ENCODE measurements around the gene VAMP8. TPM values are rescaled to one million over a fixed set of nuclear protein-coding genes. Genes with fewer than 3 reads are reported as not detected.

The VAMP8 gene
- total and polyA plus RNA-seq, 2 experiments from 2014 or later: 1.2 to 1.7 TPM

- Histone ChIP-seq H3K4me2 (ENCODE audit: unreplicated experiment) (no peak overlapping the region), H3K36me3 (ENCODE audit: low read depth) (peaks cover 55% of the 10 kb centered on the region)
- 88 to 91% methylated on average over 5 of the region's 5 CpGs for WGBS, 2 experiments (ENCODE audit: low coverage in 1 of 2, low lambda C conversion rate in 2 of 2, missing lambda C conversion rate in 2 of 2)
These were observed 31.6 kb upstream of the VAMP8 start for GRCh38 chr2:85545780-85546240.

GRCh38 chr2:85547089-85547858, 30.1 kb upstream of the VAMP8 start:
- in situ Hi-C loops (cut with MboI): loop anchor here (5.0 kb wide), 1 partner anchor 125 kb away; no protein-coding TSS in a partner anchor
- Histone ChIP-seq H3K79me2 (ENCODE audit: insufficient read depth) (peaks cover 27% of the 10 kb centered on the region), H3K9me2 (ENCODE audit: insufficient read depth) (no peaks in the 10 kb centered on the region), H3F3A (ENCODE audit: insufficient read depth) (peaks cover 93% of the 10 kb centered on the region), H3K4me2 (ENCODE audit: unreplicated experiment) (no peak overlapping the region), H3K36me3 (ENCODE audit: low read depth) (peaks cover 50% of the 10 kb centered on the region), H4K20me1 (ENCODE audit: insufficient read depth) (0 out of 2 replicates have a peak, but pooled peaks cover 7% of the 10 kb centered on the region), H3K9me3 (ENCODE audit: low read depth) (no peaks in the 10 kb centered on the region), H3K27me3 (replicated peaks; ENCODE audit: insufficient read depth) (no peaks in the 10 kb centered on the region), H2AFZ (no peak overlapping the region), H3K4me1 (ENCODE audit: insufficient read depth) (peaks cover 37% of the 10 kb centered on the region), H3K9ac (no peak overlapping the region), H3K4me3 (no peak overlapping the region), H3K27ac (no peak overlapping the region; the same call in 1 of the 2 replicates)
- DNase-seq: no peak
- 85 to 96% methylated on average over 1 of the region's 1 CpG for WGBS, 2 experiments (ENCODE audit: low coverage in 1 of 2, low lambda C conversion rate in 2 of 2, missing lambda C conversion rate in 2 of 2)
- no peak for TF ChIP-seq EZH2phosphoT487 (IDR thresholded peaks at IDR 0.05; ENCODE audit: insufficient read depth, low read depth)
- no peak for TF ChIP-seq EZH2 (IDR thresholded peaks at IDR 0.05; ENCODE audit: insufficient read depth, poor library complexity, severe bottlenecking)

More at GRCh38 chr2:85545780-85546240, 31.6 kb upstream of the VAMP8 start:
- no peak overlapping the region for H2AFZ ChIP-seq
- H3K9me3 ChIP-seq (ENCODE audit: low read depth): no peaks in the 10 kb centered on the region
- peaks cover 34% of the 10 kb centered on the region for H3K79me2 ChIP-seq (ENCODE audit: insufficient read depth)
- H3K4me3 ChIP-seq: no peak overlapping the region
- in situ Hi-C loops (cut with MboI): loop anchor here (5.0 kb wide), 1 partner anchor 124 kb away; no protein-coding TSS in a partner anchor
- no peak for DNase-seq
- no peaks in the 10 kb centered on the region for H3K9me2 ChIP-seq (ENCODE audit: insufficient read depth)
- H4K20me1 ChIP-seq (ENCODE audit: insufficient read depth): peaks cover 20% of the 10 kb centered on the region
- no peaks in the 10 kb centered on the region for H3K27me3 ChIP-seq (replicated peaks; ENCODE audit: insufficient read depth)
- TF ChIP-seq EZH2 (IDR thresholded peaks at IDR 0.05; ENCODE audit: insufficient read depth, poor library complexity, severe bottlenecking) (no peak), EZH2phosphoT487 (IDR thresholded peaks at IDR 0.05; ENCODE audit: insufficient read depth, low read depth) (no peak)
- no peak overlapping the region for H3K9ac ChIP-seq
- peaks cover 44% of the 10 kb centered on the region for H3K4me1 ChIP-seq (ENCODE audit: insufficient read depth)
- peak overlapping the region; percentile 15 for H3K27ac ChIP-seq
- peaks cover 100% of the 10 kb centered on the region for H3F3A ChIP-seq (ENCODE audit: insufficient read depth)

DNA sequence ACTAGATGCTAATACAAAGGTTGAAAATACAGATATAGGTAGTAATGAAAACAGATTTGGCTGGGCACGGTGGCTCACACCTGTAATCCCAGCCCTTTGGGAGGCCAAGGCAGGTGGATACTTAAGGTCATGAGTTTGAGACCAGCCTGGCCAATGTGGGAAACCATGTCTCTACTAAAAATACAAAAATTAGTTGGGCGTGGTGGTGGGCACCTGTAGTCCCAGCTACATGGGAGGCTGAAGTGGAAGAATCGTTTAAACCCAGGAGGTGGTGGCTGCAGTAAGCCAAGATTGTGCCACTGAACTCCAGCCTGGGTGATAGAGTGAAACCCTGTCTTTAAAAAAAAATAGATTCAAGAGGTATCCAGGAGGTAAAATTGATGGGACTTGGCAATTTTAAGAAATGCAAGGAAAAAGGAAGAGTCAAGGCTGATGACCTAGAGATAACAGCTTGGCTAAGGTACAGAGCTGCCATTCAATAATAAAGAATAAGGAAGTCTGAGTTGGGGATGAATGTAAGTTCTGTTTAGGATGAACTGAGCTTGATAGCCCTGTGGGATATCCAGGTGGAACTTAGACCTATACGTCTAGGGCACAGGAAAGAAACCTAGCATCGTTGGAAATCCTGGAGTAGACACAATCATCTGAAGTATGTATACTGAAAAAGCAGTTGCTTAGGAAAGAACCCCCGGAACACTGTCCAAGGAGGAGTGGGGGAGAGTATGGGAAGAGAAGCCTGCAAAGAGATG, 29.4 kb upstream of the VAMP8 start:
- H3K4me3 ChIP-seq: no peak overlapping the region
- 0 out of 2 replicates have a peak, but pooled peaks cover 3% of the 10 kb centered on the region for H4K20me1 ChIP-seq (ENCODE audit: insufficient read depth)
- H3K9me3 ChIP-seq (ENCODE audit: low read depth): no peaks in the 10 kb centered on the region
- H3K79me2 ChIP-seq (ENCODE audit: insufficient read depth): peaks cover 20% of the 10 kb centered on the region
- H2AFZ ChIP-seq: no peak overlapping the region
- DNase-seq: no peak
- 61 to 63% methylated on average over 6 of the region's 6 CpGs for WGBS, 2 experiments (ENCODE audit: low coverage in 1 of 2, low lambda C conversion rate in 2 of 2, missing lambda C conversion rate in 2 of 2)
- H3K4me2 ChIP-seq (ENCODE audit: unreplicated experiment): no peak overlapping the region
- TF ChIP-seq EZH2 (IDR thresholded peaks at IDR 0.05; ENCODE audit: insufficient read depth, poor library complexity, severe bottlenecking) (no peak), EZH2phosphoT487 (IDR thresholded peaks at IDR 0.05; ENCODE audit: insufficient read depth, low read depth) (no peak)
- peaks cover 42% of the 10 kb centered on the region for H3K36me3 ChIP-seq (ENCODE audit: low read depth)
- H3F3A ChIP-seq (ENCODE audit: insufficient read depth): peaks cover 89% of the 10 kb centered on the region
- in situ Hi-C loops (cut with MboI): loop anchor here (5.0 kb wide), 1 partner anchor 126 kb away; no protein-coding TSS in a partner anchor
- peaks cover 29% of the 10 kb centered on the region for H3K4me1 ChIP-seq (ENCODE audit: insufficient read depth)
- H3K9ac ChIP-seq: no peak overlapping the region
- no peaks in the 10 kb centered on the region for H3K27me3 ChIP-seq (replicated peaks; ENCODE audit: insufficient read depth)
- H3K27ac ChIP-seq: peak overlapping the region; percentile 22
- H3K9me2 ChIP-seq (ENCODE audit: insufficient read depth): no peaks in the 10 kb centered on the region

GRCh38 chr2:85548608-85548900, 28.8 kb upstream of the VAMP8 start:
- no peak overlapping the region for H2AFZ ChIP-seq

More at GRCh38 chr2:85548608-85548900, 28.8 kb upstream of the VAMP8 start:
- 67 to 69% methylated on average over 2 of the region's 2 CpGs for WGBS, 2 experiments (ENCODE audit: low coverage in 1 of 2, low lambda C conversion rate in 2 of 2, missing lambda C conversion rate in 2 of 2)
- in situ Hi-C loops (cut with MboI): loop anchor here (5.0 kb wide), 1 partner anchor 126 kb away; no protein-coding TSS in a partner anchor
- Histone ChIP-seq H3K9ac (no peak overlapping the region), H3K9me2 (ENCODE audit: insufficient read depth) (no peaks in the 10 kb centered on the region), H3K4me1 (ENCODE audit: insufficient read depth) (peaks cover 27% of the 10 kb centered on the region), H3F3A (ENCODE audit: insufficient read depth) (peaks cover 84% of the 10 kb centered on the region), H3K4me3 (no peak overlapping the region), H3K27me3 (replicated peaks; ENCODE audit: insufficient read depth) (no peaks in the 10 kb centered on the region), H3K4me2 (ENCODE audit: unreplicated experiment) (no peak overlapping the region), H3K9me3 (ENCODE audit: low read depth) (no peaks in the 10 kb centered on the region), H3K79me2 (ENCODE audit: insufficient read depth) (peaks cover 14% of the 10 kb centered on the region), H3K36me3 (ENCODE audit: low read depth) (peaks cover 37% of the 10 kb centered on the region), H4K20me1 (ENCODE audit: insufficient read depth) (no peaks in the 10 kb centered on the region), H3K27ac (peak overlapping the region; percentile 22)
- TF ChIP-seq EZH2phosphoT487 (IDR thresholded peaks at IDR 0.05; ENCODE audit: insufficient read depth, low read depth): no peak
- TF ChIP-seq EZH2 (IDR thresholded peaks at IDR 0.05; ENCODE audit: insufficient read depth, poor library complexity, severe bottlenecking): no peak
- DNase-seq: peak; percentile 15

Measured in GM23248 (cell line).